ENCODE measurements around the gene TUT7. TPM values are rescaled to one million over a fixed set of nuclear protein-coding genes. Genes with fewer than 3 reads are reported as not detected.

Gene TUT7
- total RNA-seq, 1 experiment from 2014 or later = 13.1 TPM

GRCh38 chr9:86354818-86355309, 654 bp upstream of the TUT7 start:
- Histone ChIP-seq H3K36me3 (replicated peaks; ENCODE audit: control insufficient read depth, insufficient read depth, low read length) (no peaks in the 10 kb centered on the region; the same call in 1 of the 2 replicates), H3K4me3 (ENCODE audit: insufficient read depth, low read depth, low read length) (peak overlapping the region; percentile 66), H3K27me3 (ENCODE audit: control insufficient read depth, insufficient read depth, low read length) (peaks cover 4% of the 10 kb centered on the region; the same call in 1 of the 2 replicates)
- no peak for DNase-seq

GRCh38 chr9:86353655-86354010, 577 bp downstream of the TUT7 start:
- H3K27me3 ChIP-seq (ENCODE audit: control insufficient read depth, insufficient read depth, low read length) = peaks cover 4% of the 10 kb centered on the region; the same call in 1 of the 2 replicates
- peak overlapping the region; percentile 69 for H3K4me3 ChIP-seq (ENCODE audit: insufficient read depth, low read depth, low read length)
- DNase-seq = no peak
- H3K36me3 ChIP-seq (replicated peaks; ENCODE audit: control insufficient read depth, insufficient read depth, low read length) = no peaks in the 10 kb centered on the region; the same call in 1 of the 2 replicates

GRCh38 chr9:86352440-86353077, 1.7 kb downstream of the TUT7 start:
- Histone ChIP-seq H3K27me3 (ENCODE audit: control insufficient read depth, insufficient read depth, low read length) (peaks cover 4% of the 10 kb centered on the region; the same call in 1 of the 2 replicates), H3K4me3 (ENCODE audit: insufficient read depth, low read depth, low read length) (no peak overlapping the region), H3K36me3 (replicated peaks; ENCODE audit: control insufficient read depth, insufficient read depth, low read length) (no peaks in the 10 kb centered on the region; the same call in 1 of the 2 replicates)

GRCh38 chr9:86351880-86352279, 2.3 kb downstream of the TUT7 start:
- H3K36me3 ChIP-seq (replicated peaks; ENCODE audit: control insufficient read depth, insufficient read depth, low read length) = no peaks in the 10 kb centered on the region; the same call in 1 of the 2 replicates
- H3K27me3 ChIP-seq (ENCODE audit: control insufficient read depth, insufficient read depth, low read length) = peaks cover 4% of the 10 kb centered on the region; the same call in 1 of the 2 replicates
- no peak overlapping the region for H3K4me3 ChIP-seq (ENCODE audit: insufficient read depth, low read depth, low read length)
- DNase-seq = no peak

More at GRCh38 chr9:86352440-86353077, 1.7 kb downstream of the TUT7 start:
- DNase-seq = no peak

GRCh38 chr9:86350006-86350760, 4.0 kb downstream of the TUT7 start:
- Histone ChIP-seq H3K27me3 (ENCODE audit: control insufficient read depth, insufficient read depth, low read length) (peaks cover 2% of the 10 kb centered on the region; the same call in 1 of the 2 replicates), H3K36me3 (replicated peaks; ENCODE audit: control insufficient read depth, insufficient read depth, low read length) (no peaks in the 10 kb centered on the region; the same call in none of the 2 replicates), H3K4me3 (ENCODE audit: insufficient read depth, low read depth, low read length) (no peak overlapping the region)
- DNase-seq = no peak

- H3K36me3 ChIP-seq (replicated peaks; ENCODE audit: control insufficient read depth, insufficient read depth, low read length) = no peaks in the 10 kb centered on the region; the same call in none of the 2 replicates
- DNase-seq = no peak
- H3K27me3 ChIP-seq (ENCODE audit: control insufficient read depth, insufficient read depth, low read length) = no peaks in the 10 kb centered on the region
- H3K4me3 ChIP-seq (ENCODE audit: insufficient read depth, low read depth, low read length) = no peak overlapping the region
These were observed 4.9 kb downstream of the TUT7 start for GRCh38 chr9:86349271-86349670.

- Histone ChIP-seq H3K4me3 (ENCODE audit: insufficient read depth, low read depth, low read length) (no peak overlapping the region), H3K36me3 (replicated peaks; ENCODE audit: control insufficient read depth, insufficient read depth, low read length) (no peaks in the 10 kb centered on the region; the same call in none of the 2 replicates), H3K27me3 (ENCODE audit: control insufficient read depth, insufficient read depth, low read length) (no peaks in the 10 kb centered on the region)
- no peak for DNase-seq
These were observed 6.2 kb downstream of the TUT7 start for GRCh38 chr9:86347991-86348390.

GRCh38 chr9:86344818-86345217, 9.4 kb downstream of the TUT7 start:
- Histone ChIP-seq H3K27me3 (ENCODE audit: control insufficient read depth, insufficient read depth, low read length) (no peaks in the 10 kb centered on the region), H3K36me3 (replicated peaks; ENCODE audit: control insufficient read depth, insufficient read depth, low read length) (no peaks in the 10 kb centered on the region; the same call in none of the 2 replicates), H3K4me3 (ENCODE audit: insufficient read depth, low read depth, low read length) (no peak overlapping the region)
- no peak for DNase-seq

- H3K27me3 ChIP-seq (ENCODE audit: control insufficient read depth, insufficient read depth, low read length) = no peaks in the 10 kb centered on the region
- DNase-seq = no peak
- no peak overlapping the region for H3K4me3 ChIP-seq (ENCODE audit: insufficient read depth, low read depth, low read length)
- peaks cover 4% of the 10 kb centered on the region for H3K36me3 ChIP-seq (replicated peaks; ENCODE audit: control insufficient read depth, insufficient read depth, low read length)
These were observed 11.9 kb downstream of the TUT7 start for GRCh38 chr9:86342269-86342668.

- Histone ChIP-seq H3K27me3 (ENCODE audit: control insufficient read depth, insufficient read depth, low read length) (no peaks in the 10 kb centered on the region), H3K4me3 (ENCODE audit: insufficient read depth, low read depth, low read length) (no peak overlapping the region), H3K36me3 (replicated peaks; ENCODE audit: control insufficient read depth, insufficient read depth, low read length) (peaks cover 6% of the 10 kb centered on the region)
- DNase-seq = no peak
These were observed 13.2 kb downstream of the TUT7 start for GRCh38 chr9:86341007-86341491.

GRCh38 chr9:86340356-86341006, 13.7 kb downstream of the TUT7 start:
- no peak for DNase-seq
- Histone ChIP-seq H3K4me3 (ENCODE audit: insufficient read depth, low read depth, low read length) (no peak overlapping the region), H3K27me3 (ENCODE audit: control insufficient read depth, insufficient read depth, low read length) (no peaks in the 10 kb centered on the region), H3K36me3 (replicated peaks; ENCODE audit: control insufficient read depth, insufficient read depth, low read length) (peaks cover 6% of the 10 kb centered on the region)

GRCh38 chr9:86337469-86338108, 16.6 kb downstream of the TUT7 start:
- DNase-seq = no peak
- H3K4me3 ChIP-seq (ENCODE audit: insufficient read depth, low read depth, low read length) = no peak overlapping the region
- H3K36me3 ChIP-seq (replicated peaks; ENCODE audit: control insufficient read depth, insufficient read depth, low read length) = peaks cover 6% of the 10 kb centered on the region
- no peaks in the 10 kb centered on the region for H3K27me3 ChIP-seq (ENCODE audit: control insufficient read depth, insufficient read depth, low read length)

GRCh38 chr9:86336058-86336457, 18.2 kb downstream of the TUT7 start:
- H3K4me3 ChIP-seq (ENCODE audit: insufficient read depth, low read depth, low read length) = no peak overlapping the region
- peaks cover 6% of the 10 kb centered on the region for H3K36me3 ChIP-seq (replicated peaks; ENCODE audit: control insufficient read depth, insufficient read depth, low read length)
- no peaks in the 10 kb centered on the region for H3K27me3 ChIP-seq (ENCODE audit: control insufficient read depth, insufficient read depth, low read length)
- DNase-seq = no peak

GRCh38 chr9:86333651-86334050, 20.6 kb downstream of the TUT7 start:
- H3K4me3 ChIP-seq (ENCODE audit: insufficient read depth, low read depth, low read length) = no peak overlapping the region
- peaks cover 3% of the 10 kb centered on the region for H3K36me3 ChIP-seq (replicated peaks; ENCODE audit: control insufficient read depth, insufficient read depth, low read length)
- DNase-seq = no peak
- no peaks in the 10 kb centered on the region for H3K27me3 ChIP-seq (ENCODE audit: control insufficient read depth, insufficient read depth, low read length)

Measured in H7 (cell line).